AG09309 (cell line): ENCODE data around the gene PIGW.
"Not testable (repeated sequence)": the region's sequence is repeated elsewhere in the genome, so short reads cannot be mapped to it uniquely, and the experiment has no call there.

ENCODE experiments used
- DNase-seq: peaks from one replicate; pipeline ENCODE4 v3.0.0-alpha.2; 2010; ENCODE audit warnings: low read depth
- H3K4me3 ChIP-seq: 2 replicates; pipeline ENCODE4 v1.5.1; 2011; ENCODE audit warnings: mild to moderate bottlenecking, low read depth, low read length, moderate library complexity; ENCODE audit not compliant: control insufficient read depth
- TF ChIP-seq, protein P1 (sequence below): IDR thresholded peaks from 2 replicates; pipeline ENCODE4 v1.5.1; 2011; ENCODE audit warnings: mild to moderate bottlenecking, low read depth, low read length, inconsistent platforms; ENCODE audit not compliant: insufficient read depth, control insufficient read depth; ENCODE audit errors: missing control alignments

PIGW gene

DNA sequence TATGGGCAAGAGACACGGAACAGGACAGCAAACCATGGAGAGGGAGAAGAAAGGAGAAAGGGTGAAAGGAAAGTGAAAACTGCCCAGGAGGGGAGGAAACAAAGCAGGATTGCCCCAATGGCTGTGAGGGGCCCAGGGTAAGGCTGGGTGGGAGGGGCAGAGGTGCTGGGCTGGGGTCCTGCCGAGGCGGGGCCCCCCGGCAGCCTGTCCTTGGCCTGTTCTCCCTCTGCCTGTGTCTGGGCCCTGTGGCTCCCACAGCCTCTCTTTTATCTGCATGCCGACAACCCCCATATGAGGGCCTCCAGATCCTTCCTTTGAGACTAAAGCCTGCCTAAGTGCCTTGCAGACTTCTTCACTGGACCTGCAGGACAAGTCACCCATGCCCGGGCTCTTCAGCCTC lies 32.8 kb upstream of the PIGW start:
- H3K4me3 ChIP-seq: no peak overlapping the region
- TF ChIP-seq, protein P1, sequence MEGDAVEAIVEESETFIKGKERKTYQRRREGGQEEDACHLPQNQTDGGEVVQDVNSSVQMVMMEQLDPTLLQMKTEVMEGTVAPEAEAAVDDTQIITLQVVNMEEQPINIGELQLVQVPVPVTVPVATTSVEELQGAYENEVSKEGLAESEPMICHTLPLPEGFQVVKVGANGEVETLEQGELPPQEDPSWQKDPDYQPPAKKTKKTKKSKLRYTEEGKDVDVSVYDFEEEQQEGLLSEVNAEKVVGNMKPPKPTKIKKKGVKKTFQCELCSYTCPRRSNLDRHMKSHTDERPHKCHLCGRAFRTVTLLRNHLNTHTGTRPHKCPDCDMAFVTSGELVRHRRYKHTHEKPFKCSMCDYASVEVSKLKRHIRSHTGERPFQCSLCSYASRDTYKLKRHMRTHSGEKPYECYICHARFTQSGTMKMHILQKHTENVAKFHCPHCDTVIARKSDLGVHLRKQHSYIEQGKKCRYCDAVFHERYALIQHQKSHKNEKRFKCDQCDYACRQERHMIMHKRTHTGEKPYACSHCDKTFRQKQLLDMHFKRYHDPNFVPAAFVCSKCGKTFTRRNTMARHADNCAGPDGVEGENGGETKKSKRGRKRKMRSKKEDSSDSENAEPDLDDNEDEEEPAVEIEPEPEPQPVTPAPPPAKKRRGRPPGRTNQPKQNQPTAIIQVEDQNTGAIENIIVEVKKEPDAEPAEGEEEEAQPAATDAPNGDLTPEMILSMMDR: no peak
- no peak for DNase-seq

DNA sequence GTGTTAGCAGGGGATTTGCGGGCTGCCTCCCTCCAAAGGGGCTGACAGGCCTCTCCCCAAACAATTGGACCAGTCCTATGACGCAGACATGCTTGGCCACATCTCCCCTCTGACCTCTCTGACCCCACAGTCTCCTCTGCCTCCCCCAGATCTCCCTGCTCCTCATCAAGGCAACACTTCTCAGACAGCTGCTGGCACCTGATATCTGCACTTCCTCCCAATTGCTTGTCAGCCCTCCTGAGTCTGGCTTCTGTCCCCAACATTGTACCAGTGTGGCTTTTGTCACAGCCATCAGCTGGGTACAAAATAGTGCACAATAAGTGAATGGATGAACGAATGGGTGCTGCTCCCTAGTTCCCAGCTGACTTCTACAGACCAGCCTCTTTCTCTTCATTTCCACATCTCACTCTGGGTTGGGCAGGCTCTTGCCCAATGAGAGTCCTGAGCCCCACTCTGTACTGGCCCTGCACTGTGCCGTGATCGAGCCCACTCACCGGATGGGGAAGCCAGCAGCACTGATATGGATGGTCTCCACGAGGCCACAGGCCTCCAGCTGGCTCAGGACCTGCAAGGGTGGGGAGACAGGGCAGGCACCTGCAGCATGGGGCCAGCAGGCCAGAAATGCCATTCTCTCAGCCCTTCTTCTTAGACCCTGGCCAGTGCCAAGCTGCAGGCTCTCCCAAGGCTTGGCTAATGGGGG lies 31.2 kb upstream of the PIGW start:
- TF ChIP-seq, protein P1: no peak
- no peak for DNase-seq

DNA sequence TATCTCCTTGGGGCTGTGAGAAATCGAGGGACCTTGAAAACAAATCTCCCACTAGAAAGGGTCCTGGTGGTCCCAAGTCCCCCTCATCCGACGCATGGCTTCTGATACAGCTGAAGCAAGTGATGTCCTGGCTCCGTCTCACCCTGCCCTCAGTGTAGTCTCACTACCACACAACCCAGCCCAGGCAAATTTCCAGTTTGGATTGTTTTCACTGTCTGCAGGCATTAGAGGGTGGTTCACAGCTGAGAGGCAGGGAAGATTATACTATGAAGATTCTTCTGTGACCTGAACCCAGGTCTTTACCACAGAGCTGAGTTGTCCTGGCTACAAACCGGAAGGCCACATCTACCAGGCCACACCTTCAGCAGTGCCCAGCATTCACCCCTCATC lies 30.6 kb upstream of the PIGW start:
- H3K4me3 ChIP-seq: no peak overlapping the region
- no peak for DNase-seq
- TF ChIP-seq, protein P1: no peak

More for the DNA sequence above, 31.2 kb upstream of the PIGW start:
- no peak overlapping the region for H3K4me3 ChIP-seq

DNA sequence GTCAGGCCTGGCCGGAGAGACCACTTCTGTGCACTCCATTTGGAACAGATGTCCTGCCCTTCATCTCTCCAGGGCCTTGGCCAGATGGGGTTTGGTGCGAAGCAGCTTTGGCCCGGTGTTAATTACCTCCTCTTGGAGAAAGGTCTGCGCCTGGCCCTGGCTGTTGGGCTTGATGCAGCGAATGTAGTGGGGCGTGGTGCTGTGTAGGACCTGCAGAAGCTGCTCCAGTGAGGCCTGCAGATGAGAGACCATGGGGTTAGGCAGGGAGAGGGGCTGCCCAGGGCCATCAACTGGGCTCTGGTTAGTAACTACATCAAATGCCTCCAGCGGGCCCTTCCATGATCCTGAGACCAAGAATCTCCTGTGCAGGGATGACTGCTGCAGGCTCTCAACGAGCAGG lies 29.6 kb upstream of the PIGW start:
- DNase-seq: no peak
- no peak overlapping the region for H3K4me3 ChIP-seq
- TF ChIP-seq, protein P1: no peak

DNA sequence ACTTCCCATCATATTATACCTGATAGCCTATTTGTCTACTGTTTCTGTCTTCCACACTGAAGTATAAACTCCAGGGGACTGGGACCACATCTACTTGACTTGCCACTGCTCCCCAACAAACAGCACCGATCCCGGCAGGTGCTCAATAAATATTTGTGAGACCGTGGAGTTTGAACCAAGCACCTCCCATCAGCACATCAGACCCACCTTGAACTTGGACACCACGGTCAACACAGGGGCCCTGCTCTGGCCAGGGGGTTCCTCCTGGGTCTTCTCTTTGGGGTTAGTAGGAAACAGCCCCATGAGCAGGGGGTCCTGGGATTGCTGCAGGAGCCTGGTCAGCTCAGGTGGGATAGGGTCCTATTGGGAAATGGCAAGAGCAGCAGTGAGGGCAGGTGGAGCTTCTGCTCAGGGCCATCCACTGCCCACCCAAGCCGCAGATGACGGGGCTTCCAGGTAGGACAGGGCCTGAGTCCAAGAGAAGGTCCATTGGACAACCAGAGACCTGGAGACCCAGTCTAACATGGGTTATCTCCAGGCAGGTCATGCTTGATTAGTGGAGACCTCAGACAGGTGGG lies 28.4 kb upstream of the PIGW start:
- DNase-seq: no peak
- TF ChIP-seq, protein P1: no peak
- no peak overlapping the region for H3K4me3 ChIP-seq

DNA sequence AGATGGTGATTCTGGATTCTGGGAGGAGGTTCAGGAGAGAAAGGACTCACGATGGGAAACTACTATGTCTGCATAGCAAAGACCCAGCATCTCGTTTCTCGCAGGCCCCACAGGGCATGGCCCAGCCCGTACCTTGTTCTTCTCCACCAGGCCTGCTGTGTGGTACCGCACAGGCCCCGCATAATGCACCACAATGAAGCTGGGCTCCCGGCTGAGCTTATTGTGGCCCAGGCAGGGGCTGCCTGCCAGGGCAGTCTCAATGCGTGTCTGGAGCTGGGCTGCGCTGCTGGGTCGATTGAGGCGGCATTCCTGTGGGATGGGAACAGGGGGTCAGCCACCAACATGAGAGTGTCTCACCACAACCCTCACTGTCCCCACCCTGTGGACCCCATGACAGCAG lies 28.0 kb upstream of the PIGW start:
- TF ChIP-seq, protein P1: no peak
- no peak for DNase-seq
- H3K4me3 ChIP-seq: no peak overlapping the region

DNA sequence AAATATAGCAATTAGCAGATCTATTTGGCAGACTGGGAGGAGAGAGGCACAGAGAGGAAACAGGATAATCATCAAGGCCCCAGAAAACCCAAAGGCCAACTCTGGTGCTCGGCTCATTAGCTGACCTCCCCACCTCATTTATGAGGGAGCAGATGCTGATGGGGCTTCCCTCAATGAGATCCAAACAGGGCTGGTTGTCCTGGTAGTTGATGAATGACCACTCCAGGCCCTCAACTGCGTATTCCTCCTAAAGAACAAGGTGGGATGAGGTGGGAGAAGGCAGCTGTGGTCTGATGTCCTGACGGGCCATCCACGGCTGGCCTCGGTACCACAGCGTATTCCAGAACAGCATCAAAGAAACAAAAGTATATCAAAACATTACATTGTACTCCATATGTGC lies 27.5 kb upstream of the PIGW start:
- TF ChIP-seq, protein P1: no peak
- no peak for DNase-seq
- no peak overlapping the region for H3K4me3 ChIP-seq

DNA sequence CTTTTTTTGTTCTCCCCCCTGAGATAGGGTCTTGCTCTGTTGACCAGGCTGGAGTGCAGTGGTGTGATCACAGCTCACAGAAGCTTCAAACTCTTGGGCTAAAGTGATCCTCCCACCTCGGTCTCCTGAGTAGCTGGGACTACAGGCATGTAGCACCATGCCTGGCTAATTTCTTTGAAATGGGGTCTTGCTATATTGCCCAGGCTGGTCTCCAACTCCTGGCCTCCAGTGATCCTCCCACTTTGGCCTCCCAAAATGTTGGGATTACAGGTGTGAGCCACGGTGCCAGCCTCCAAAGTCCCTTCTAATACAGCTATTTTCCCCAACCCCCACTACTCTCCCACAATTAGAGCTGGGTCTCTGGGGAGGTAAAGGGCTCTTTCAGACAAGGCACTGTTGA lies 26.3 kb upstream of the PIGW start:
- DNase-seq, H3K4me3 ChIP-seq: not testable (repeated sequence)
